Activated T-cell treated with anti-CD3 and anti-CD28 coated beads, Interleukin-2, amount 50 U/mL, for 72 hours (primary cell): Measurements from ENCODE around the gene SLC37A3. TPM values are rescaled to one million over a fixed set of nuclear protein-coding genes. Genes with fewer than 3 reads are reported as not detected.
"Not testable (repeated sequence)": the region's sequence is repeated elsewhere in the genome, so short reads cannot be mapped to it uniquely, and the experiment has no call there.

Experiments
- ATAC-seq, 2 donors: fragments of 150-1000 bp; cut with Tn5 transposase; replicated peaks in 1 of 2; 2 replicates each; pipeline ENCODE4 v1.10.0; 2021; ENCODE audit warnings: moderate library complexity in 2 of 2, mild to moderate bottlenecking in 1 of 2
- DNase-seq, 2 donors: peaks; one replicate each; pipeline ENCODE4 v3.0.0; 2021 to 2022; ENCODE audit warnings: mixed read lengths in 1 of 2
- H3K27ac Mint-ChIP-seq: one replicate; pipeline ENCODE4 v1.8.0; 2022; ENCODE audit warnings: mild to moderate bottlenecking, moderate library complexity, mixed read lengths
- H3K27me3 Mint-ChIP-seq: one replicate; pipeline ENCODE4 v1.8.0; 2022; ENCODE audit warnings: low read depth, mixed read lengths
- H3K36me3 Mint-ChIP-seq, 2 donors: one replicate each; pipeline ENCODE4 v1.8.0; 2022; ENCODE audit warnings: mixed read lengths in 2 of 2, mild to moderate bottlenecking in 1 of 2; ENCODE audit not compliant: insufficient read depth in 2 of 2
- H3K4me1 Mint-ChIP-seq: one replicate; pipeline ENCODE4 v1.8.0; 2022; ENCODE audit warnings: low read depth, mixed read lengths
- H3K4me3 Mint-ChIP-seq, 2 donors: one replicate each; pipeline ENCODE4 v1.8.0; 2022; ENCODE audit warnings: mild to moderate bottlenecking in 2 of 2, mixed read lengths in 2 of 2, moderate library complexity in 2 of 2
- H3K9me3 Mint-ChIP-seq, 2 donors: one replicate each; pipeline ENCODE4 v1.8.0; 2022; ENCODE audit warnings: mixed read lengths in 2 of 2
- total RNA-seq, 2 donors: library from RNA; stranded (reverse); gene quantifications; one replicate each; pipeline ENCODE4 v1.2.3, GENCODE V29; 2022

Gene SLC37A3
- total RNA-seq, 2 donors from 2014 or later: 54.0 to 77.7 TPM

- Mint-ChIP-seq H3K4me1 (peaks cover 14% of the 10 kb centered on the region), H3K4me3 (no peak overlapping the region), H3K27ac (peak overlapping the region; percentile 51), H3K9me3 (no peaks in the 10 kb centered on the region), H3K27me3 (no peaks in the 10 kb centered on the region), H3K36me3 (peaks cover 5 to 6% of the 10 kb centered on the region in 2 donors)
- ATAC-seq (peak; percentile 54 to 81), DNase-seq (no peak)
Observed at GRCh38 chr7:140418653-140419052, 20.3 kb upstream of the SLC37A3 start.

- H3K9me3 Mint-ChIP-seq, H3K27ac Mint-ChIP-seq, DNase-seq, H3K4me3 Mint-ChIP-seq, H3K27me3 Mint-ChIP-seq, H3K36me3 Mint-ChIP-seq, ATAC-seq: not testable (repeated sequence)
- H3K4me1 Mint-ChIP-seq: peaks cover 14% of the 10 kb centered on the region
Observed at GRCh38 chr7:140418156-140418472, 19.8 kb upstream of the SLC37A3 start.

- H3K36me3 Mint-ChIP-seq: peaks cover 6 to 7% of the 10 kb centered on the region in 2 donors
Observed at GRCh38 chr7:140417456-140418155, 19.3 kb upstream of the SLC37A3 start.

GRCh38 chr7:140416560-140416959 is 18.2 kb upstream of the SLC37A3 start:
- Mint-ChIP-seq H3K27ac (no peak overlapping the region), H3K36me3 (peaks cover 7 to 9% of the 10 kb centered on the region in 2 donors), H3K4me3 (no peak overlapping the region), H3K9me3 (no peaks in the 10 kb centered on the region), H3K4me1 (peaks cover 14% of the 10 kb centered on the region), H3K27me3 (no peaks in the 10 kb centered on the region)
- ATAC-seq (no peak), DNase-seq (no peak)

More at GRCh38 chr7:140417456-140418155, 19.3 kb upstream of the SLC37A3 start:
- ATAC-seq (peak; percentile 34 to 63), DNase-seq (peak in 1 of 2 donors; percentile 10)
- Mint-ChIP-seq H3K4me1 (peaks cover 14% of the 10 kb centered on the region), H3K27ac (peak overlapping the region; percentile 21), H3K9me3 (no peaks in the 10 kb centered on the region), H3K27me3 (no peaks in the 10 kb centered on the region), H3K4me3 (no peak overlapping the region)

- ATAC-seq, DNase-seq, H3K4me3 Mint-ChIP-seq, H3K9me3 Mint-ChIP-seq, H3K36me3 Mint-ChIP-seq, H3K27ac Mint-ChIP-seq, H3K27me3 Mint-ChIP-seq: not testable (repeated sequence)
- H3K4me1 Mint-ChIP-seq: peaks cover 14% of the 10 kb centered on the region
Observed at GRCh38 chr7:140415816-140416215, 17.5 kb upstream of the SLC37A3 start.

- H3K36me3 Mint-ChIP-seq: peaks cover 7 to 9% of the 10 kb centered on the region in 2 donors
- no peaks in the 10 kb centered on the region for H3K27me3 Mint-ChIP-seq
- peaks cover 14% of the 10 kb centered on the region for H3K4me1 Mint-ChIP-seq
- no peak overlapping the region for H3K27ac Mint-ChIP-seq
- no peak for ATAC-seq
- no peak for DNase-seq
- H3K4me3 Mint-ChIP-seq: no peak overlapping the region
- no peaks in the 10 kb centered on the region for H3K9me3 Mint-ChIP-seq
Observed at GRCh38 chr7:140415361-140415760, 17.0 kb upstream of the SLC37A3 start.

GRCh38 chr7:140404565-140405065 is 6.3 kb upstream of the SLC37A3 start:
- no peaks in the 10 kb centered on the region for H3K9me3 Mint-ChIP-seq
- peak overlapping the region; percentile 97 to 99 for H3K4me3 Mint-ChIP-seq
- H3K27ac Mint-ChIP-seq: peak overlapping the region; percentile 96
- no peak for ATAC-seq
- peaks cover 10 to 14% of the 10 kb centered on the region in 2 donors for H3K36me3 Mint-ChIP-seq
- peaks cover 43% of the 10 kb centered on the region for H3K4me1 Mint-ChIP-seq
- no peak for DNase-seq
- no peaks in the 10 kb centered on the region for H3K27me3 Mint-ChIP-seq

- Mint-ChIP-seq H3K4me1 (peaks cover 43% of the 10 kb centered on the region), H3K9me3 (no peaks in the 10 kb centered on the region), H3K27ac (peak within 1 kb of the TSS; percentile 96), H3K27me3 (no peaks in the 10 kb centered on the region), H3K4me3 (peak within 1 kb of the TSS; percentile 97 to 99), H3K36me3 (peaks cover 10 to 14% of the 10 kb centered on the region in 2 donors)
- ATAC-seq: peak; percentile 68 to 74
- DNase-seq: peak; percentile 51 to 63
Observed at GRCh38 chr7:140403878-140404564, 5.7 kb upstream of the SLC37A3 start, which contains the start of gene RAB19. TSS of gene RAB19 (plus strand) at chr7:140404058. CDS start at chr7:140407647, 3,589 bp downstream.

GRCh38 chr7:140402178-140402835 is 4.0 kb upstream of the SLC37A3 start:
- peak overlapping the region; percentile 80 to 99 for H3K4me3 Mint-ChIP-seq
- ATAC-seq (peak; percentile 45 to 52), DNase-seq (peak in 1 of 2 donors; percentile 22)
- H3K4me1 Mint-ChIP-seq: peaks cover 47% of the 10 kb centered on the region
- peak overlapping the region; percentile 73 for H3K27ac Mint-ChIP-seq
- H3K27me3 Mint-ChIP-seq: no peaks in the 10 kb centered on the region
- H3K9me3 Mint-ChIP-seq: no peaks in the 10 kb centered on the region
- peaks cover 5 to 8% of the 10 kb centered on the region in 2 donors for H3K36me3 Mint-ChIP-seq

- Mint-ChIP-seq H3K4me3 (no peak overlapping the region), H3K4me1 (peaks cover 62% of the 10 kb centered on the region), H3K27ac (no peak overlapping the region), H3K9me3 (no peaks in the 10 kb centered on the region), H3K27me3 (no peaks in the 10 kb centered on the region), H3K36me3 (peaks cover 8 to 10% of the 10 kb centered on the region in 2 donors)
- no peak for DNase-seq
- ATAC-seq: no peak
Observed at GRCh38 chr7:140400381-140400780, 2.1 kb upstream of the SLC37A3 start.

GRCh38 chr7:140398821-140399220 is 491 bp upstream of the SLC37A3 start:
- Mint-ChIP-seq H3K36me3 (peaks cover 3 to 10% of the 10 kb centered on the region in 2 donors), H3K9me3 (no peaks in the 10 kb centered on the region), H3K4me1 (peaks cover 50% of the 10 kb centered on the region), H3K27ac (peak overlapping the region; percentile 1), H3K4me3 (peak overlapping the region; percentile 56 to 86), H3K27me3 (no peaks in the 10 kb centered on the region)
- ATAC-seq (no peak), DNase-seq (no peak)

- Mint-ChIP-seq H3K27ac (no peak overlapping the region), H3K27me3 (no peaks in the 10 kb centered on the region), H3K4me3 (no peak overlapping the region), H3K4me1 (peaks cover 18% of the 10 kb centered on the region), H3K36me3 (peaks cover 3 to 6% of the 10 kb centered on the region in 2 donors), H3K9me3 (no peaks in the 10 kb centered on the region)
- DNase-seq (no peak), ATAC-seq (no peak)
Observed at GRCh38 chr7:140393756-140394306, 4.5 kb downstream of the SLC37A3 start.

GRCh38 chr7:140391634-140392033 is 6.7 kb downstream of the SLC37A3 start:
- H3K4me1 Mint-ChIP-seq: peaks cover 10% of the 10 kb centered on the region
- no peak for ATAC-seq
- no peak overlapping the region for H3K27ac Mint-ChIP-seq
- DNase-seq: no peak
- no peak overlapping the region for H3K4me3 Mint-ChIP-seq
- no peaks in the 10 kb centered on the region for H3K27me3 Mint-ChIP-seq
- peaks cover 2 to 5% of the 10 kb centered on the region in 2 donors for H3K36me3 Mint-ChIP-seq
- H3K9me3 Mint-ChIP-seq: no peaks in the 10 kb centered on the region
